GM12875 (cell line): ENCODE measurements around the gene CDH4.

Experiments
- H3K4me3 ChIP-seq: one replicate; pipeline ENCODE4 v1.5.1; 2011; ENCODE audit warnings: low read depth, low read length, control low read depth
- TF ChIP-seq, protein P1 (sequence below): IDR thresholded peaks from 2 replicates; pipeline ENCODE4 v1.5.1; 2011; ENCODE audit warnings: low read depth, mild to moderate bottlenecking, control low read depth, inconsistent platforms, low read length, moderate library complexity, borderline replicate concordance; ENCODE audit not compliant: insufficient read depth

Gene CDH4

DNA sequence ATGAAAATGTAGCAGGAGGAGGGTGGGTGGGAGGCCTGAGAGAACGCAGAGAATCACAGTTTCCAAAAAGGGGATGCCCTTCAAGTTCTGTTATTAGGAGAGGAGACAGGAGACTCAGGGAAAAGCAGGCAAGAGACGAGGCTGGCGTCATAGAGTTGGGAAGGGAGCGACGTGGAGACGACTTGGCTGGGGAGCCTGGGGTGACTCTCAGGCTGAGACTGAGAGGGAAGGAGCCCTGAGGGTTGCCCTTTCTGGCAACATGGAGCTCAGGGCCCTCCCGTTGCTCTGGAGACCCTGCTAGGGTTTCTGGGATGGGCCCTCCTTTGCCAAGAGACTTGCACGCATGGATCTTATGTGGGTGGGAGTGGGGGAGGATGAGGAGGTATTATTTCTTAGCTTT lies 108.9 kb downstream of the CDH4 start:
- TF ChIP-seq, protein P1, sequence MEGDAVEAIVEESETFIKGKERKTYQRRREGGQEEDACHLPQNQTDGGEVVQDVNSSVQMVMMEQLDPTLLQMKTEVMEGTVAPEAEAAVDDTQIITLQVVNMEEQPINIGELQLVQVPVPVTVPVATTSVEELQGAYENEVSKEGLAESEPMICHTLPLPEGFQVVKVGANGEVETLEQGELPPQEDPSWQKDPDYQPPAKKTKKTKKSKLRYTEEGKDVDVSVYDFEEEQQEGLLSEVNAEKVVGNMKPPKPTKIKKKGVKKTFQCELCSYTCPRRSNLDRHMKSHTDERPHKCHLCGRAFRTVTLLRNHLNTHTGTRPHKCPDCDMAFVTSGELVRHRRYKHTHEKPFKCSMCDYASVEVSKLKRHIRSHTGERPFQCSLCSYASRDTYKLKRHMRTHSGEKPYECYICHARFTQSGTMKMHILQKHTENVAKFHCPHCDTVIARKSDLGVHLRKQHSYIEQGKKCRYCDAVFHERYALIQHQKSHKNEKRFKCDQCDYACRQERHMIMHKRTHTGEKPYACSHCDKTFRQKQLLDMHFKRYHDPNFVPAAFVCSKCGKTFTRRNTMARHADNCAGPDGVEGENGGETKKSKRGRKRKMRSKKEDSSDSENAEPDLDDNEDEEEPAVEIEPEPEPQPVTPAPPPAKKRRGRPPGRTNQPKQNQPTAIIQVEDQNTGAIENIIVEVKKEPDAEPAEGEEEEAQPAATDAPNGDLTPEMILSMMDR, result no peak
- H3K4me3 ChIP-seq, result no peak overlapping the region

DNA sequence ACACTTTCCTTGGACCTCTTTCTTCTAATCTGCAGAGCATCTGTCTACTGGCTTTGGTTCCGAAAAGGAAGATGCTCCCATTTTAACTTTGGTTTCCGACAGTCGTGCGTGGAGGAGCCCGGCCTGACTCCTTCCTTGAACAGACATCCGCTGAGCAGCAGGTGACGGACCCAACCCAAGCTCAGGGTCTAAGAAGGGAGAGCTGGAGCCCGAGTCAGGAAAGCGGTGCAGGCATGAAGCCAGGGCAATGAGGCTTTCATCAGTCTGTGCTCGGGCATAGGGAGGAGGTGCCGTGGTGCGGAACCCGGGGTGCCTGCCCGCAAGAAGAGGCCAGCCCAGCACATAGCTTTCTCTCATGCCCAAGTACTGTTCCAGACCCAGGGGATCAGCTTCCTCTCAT lies 109.4 kb downstream of the CDH4 start:
- no peak overlapping the region for H3K4me3 ChIP-seq
- TF ChIP-seq, protein P1, result no peak

DNA sequence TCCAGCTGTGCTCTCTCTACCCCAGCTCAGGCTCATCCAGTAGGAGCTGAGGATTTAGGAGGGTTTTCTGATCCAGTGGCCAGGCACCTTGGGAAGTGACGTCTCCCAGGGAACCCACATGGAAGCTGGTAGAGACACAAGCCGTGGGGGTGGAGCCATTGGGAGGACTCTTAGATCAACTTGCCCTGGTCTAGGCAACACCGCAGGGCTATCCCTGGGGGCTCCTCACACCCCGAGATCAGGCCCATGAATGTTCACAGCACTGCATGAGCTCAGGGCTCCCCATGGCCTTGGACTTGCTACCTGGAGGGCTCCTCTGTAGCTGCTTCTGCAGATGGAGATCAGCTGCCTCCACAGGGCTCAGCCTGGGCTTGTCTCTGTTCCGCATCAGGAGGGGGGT lies 112.1 kb downstream of the CDH4 start:
- TF ChIP-seq, protein P1, result no peak
- H3K4me3 ChIP-seq, result no peak overlapping the region

DNA sequence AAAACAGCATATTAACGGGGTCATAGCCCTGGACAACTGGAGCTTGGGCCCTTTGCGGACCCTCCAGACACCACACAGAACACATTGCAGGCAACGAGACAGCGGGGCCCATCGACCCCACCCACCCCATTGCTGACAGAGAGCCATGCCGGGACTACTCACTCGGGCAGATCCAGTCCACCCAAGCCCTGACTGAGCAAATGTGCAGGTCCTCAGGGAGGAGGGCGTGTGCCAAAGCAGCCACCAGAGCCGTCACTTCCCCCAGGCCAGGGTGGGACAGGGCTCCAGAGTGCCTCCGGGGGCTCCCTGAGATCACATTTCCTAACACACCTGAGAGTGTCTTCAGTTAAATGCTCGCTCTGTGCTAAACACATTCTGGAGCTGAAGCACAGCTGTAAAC lies 114.9 kb downstream of the CDH4 start:
- H3K4me3 ChIP-seq, result no peak overlapping the region
- TF ChIP-seq, protein P1, result no peak

DNA sequence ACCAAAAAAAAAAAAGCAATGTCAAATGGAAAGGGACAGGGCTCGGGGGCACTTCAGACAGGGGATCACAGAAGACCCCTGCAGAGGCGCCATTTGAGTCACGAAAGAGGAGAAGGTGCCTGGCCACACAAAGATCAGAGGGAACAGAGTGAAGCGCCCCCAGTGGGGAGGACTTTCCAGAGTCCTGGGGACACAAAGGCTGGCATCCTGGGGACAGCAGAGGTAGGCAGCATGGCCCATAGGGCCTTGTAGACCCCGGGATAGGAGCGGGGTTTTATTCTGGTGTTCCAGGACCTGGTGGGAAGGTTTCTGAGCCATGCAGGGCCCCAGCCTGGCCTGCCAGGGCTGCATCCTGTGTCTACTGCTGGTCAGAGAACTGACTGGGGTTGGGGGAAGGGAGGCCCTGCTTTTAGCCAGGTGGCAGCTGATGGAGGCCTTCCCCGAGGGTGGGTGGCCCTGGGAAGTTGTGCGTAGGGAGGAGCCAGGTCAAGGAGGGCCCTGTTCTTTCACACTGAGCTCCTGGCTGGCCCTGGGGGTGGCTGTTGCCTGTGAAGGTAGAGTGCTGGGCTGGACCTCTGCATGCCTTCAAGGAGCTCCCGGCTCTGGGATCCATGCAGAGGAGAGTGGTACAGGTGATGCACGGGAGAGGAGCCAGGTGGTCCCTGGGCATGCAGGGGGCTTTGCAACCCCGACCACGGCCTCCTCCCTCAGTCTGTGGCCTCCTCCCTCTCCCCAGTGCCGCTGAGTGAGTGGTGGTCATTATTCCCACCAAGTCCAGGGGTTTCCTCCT lies 117.9 kb downstream of the CDH4 start:
- TF ChIP-seq, protein P1, result no peak
- no peak overlapping the region for H3K4me3 ChIP-seq

DNA sequence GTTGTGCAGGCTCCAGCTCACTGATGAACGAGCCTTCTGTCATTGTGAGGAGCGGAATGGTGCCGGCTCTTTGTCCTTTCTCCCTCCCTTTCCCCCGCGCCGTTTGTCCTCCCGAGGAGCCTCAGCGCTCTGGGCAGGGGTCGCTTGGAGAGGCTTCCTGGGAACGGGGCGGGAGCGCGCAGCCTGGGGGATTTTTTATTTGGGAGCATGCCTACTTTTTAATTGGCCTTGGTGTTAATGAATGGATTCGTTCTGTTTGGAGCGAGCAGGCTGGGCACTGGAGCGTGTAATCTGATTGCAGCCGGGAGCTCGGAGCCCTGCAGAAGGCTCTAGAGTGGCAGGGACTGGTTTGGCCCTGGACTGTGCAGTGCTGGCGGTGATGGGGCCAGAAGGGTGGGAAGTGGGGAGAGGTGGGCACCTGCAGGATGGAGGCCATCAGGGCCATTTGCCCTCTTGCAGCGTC lies 118.8 kb downstream of the CDH4 start:
- H3K4me3 ChIP-seq, result no peak overlapping the region
- TF ChIP-seq, protein P1, result no peak

DNA sequence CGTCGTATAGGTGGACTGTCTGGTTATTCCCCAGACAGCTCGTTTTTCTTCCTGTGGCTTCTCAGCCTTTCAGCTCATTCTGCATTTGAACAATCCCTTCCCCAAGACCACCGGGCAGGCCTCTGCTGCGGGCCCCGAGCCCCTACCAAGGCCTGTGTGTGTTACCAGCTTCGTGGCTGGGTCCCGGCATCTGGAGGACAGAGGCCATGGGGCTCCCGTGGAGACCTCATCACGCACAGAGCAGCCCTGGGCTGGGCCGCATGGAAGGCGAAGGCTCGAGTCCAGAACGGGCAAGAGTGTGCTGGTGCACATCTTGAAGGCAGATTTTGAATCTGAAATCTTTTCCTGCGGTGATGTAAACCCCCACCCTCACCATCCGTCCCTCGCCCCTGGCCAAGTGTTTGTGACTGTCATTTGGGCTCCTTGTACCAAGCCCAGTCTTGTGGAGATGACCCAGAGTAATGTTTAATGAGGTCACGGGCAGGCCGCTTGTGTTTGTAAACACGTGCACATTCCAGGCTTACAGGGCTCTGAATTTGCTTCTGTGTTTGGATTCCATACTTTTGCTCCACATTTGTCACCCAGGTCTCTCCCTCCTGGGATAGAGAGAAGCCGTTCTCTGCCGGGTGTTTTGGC lies 119.6 kb downstream of the CDH4 start:
- TF ChIP-seq, protein P1, result no peak
- no peak overlapping the region for H3K4me3 ChIP-seq
